GM21825 (cell line): ENCODE measurements around the gene MNX1.

Experiments
- ATAC-seq: cut with Tn5 transposase; IDR thresholded peaks from one replicate; pipeline ENCODE4 v1.9.1; 2021; ENCODE audit warnings: mild to moderate bottlenecking, moderate library complexity; ENCODE audit not compliant: unreplicated experiment

Gene MNX1

DNA sequence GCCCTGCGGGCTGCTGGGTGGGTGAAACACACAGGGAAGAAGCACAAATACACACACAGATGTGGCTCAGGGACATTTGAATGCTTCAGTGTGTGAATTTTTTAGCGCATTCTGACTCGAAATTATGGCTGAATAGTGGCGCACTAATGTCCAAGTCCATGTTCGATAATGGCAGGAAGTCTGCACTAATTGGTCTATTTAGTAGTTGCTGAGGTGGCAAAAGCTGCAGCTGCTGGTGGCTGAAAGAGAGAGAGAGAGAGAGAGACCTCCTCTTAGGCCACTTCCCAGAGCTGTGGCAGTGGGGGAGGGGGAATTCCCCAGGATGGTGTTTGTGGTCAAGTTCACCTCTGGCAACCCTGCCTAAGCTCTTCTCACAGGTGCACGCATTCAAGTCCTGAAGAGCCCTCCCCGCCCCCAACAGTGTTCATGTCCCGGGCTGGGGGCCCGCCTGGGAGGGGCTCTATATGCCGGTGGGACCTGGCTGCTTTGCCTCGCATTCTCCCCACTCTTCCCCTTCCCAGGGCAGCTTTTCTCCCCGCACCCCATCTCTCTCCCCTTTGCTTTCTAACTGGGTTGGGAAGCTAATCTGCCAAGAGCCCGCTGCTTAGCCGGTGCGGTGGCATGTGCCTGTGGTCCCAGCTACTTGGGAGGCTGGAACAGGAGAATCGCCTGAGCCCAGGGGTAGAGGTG, 6.0 kb upstream of the MNX1 start:
- peak; percentile 69 for ATAC-seq

GRCh38 chr7:157016024-157016351, 5.5 kb upstream of the MNX1 start:
- ATAC-seq = no peak

- no peak for ATAC-seq
Observed at GRCh38 chr7:157014635-157015555, 4.4 kb upstream of the MNX1 start.

DNA sequence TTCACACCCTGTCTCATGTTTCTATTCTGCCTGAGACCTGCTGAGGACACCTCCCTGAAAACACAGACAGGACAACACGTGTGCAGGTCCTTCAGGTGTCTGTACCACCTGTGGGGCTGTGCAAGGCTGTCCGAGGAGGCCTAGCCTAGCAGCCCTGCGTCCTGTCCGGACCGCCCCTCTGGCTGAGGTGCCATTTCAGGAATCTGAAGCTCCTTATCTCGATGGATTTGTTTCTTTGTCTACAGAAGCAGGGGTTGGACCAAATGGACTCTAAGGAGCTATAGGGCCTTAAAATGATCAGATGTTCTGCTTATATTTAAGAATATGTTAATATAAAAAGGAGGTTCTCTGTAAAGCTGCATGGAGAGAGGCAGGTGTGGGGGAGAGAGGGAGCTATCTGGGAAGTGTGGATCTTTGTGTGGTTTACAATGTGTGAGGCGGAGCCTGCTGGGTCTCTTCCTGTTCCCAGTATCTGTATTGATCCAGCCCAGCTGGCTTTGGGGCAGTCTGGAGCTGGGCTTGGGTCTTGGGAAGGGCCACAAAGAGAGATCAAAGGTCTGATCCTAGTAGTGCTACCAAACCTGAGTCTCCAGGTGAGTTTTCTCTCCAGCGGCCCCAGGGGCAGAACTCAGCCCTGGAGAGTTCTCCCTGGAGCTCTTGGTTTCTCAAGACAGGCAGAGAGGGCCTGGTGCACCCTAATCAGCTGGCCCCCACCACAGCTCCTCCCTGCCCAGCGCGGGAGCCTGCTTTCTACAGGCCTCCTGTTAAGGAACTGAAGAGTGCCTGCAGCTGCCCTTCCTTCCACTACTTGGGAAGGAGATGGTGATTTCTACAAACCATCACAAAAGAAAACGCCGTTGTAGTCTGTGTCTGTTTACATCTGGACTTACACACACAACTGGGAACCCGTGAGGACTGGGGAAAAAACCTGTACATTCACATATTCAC, 3.4 kb upstream of the MNX1 start:
- ATAC-seq = no peak

DNA sequence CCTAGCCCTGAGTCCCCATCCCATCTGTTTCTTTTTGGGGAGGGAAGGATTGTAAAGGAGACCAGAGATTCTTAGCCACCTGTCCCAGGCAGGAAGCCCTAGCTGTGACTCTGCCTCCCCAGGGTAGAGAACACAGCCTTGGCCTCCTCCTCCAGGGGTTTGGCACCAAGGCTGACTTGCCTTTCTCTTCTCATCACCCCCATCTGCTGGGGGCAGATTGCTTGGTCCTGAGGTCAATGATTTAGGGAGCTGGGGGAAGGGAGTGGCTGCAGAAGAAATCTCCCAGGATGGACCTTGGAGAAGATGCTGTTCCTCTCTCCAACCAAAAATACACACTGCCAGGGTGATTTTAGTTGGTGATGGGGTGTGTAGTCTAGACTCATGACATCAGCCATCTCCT, 2.6 kb upstream of the MNX1 start:
- no peak for ATAC-seq

DNA sequence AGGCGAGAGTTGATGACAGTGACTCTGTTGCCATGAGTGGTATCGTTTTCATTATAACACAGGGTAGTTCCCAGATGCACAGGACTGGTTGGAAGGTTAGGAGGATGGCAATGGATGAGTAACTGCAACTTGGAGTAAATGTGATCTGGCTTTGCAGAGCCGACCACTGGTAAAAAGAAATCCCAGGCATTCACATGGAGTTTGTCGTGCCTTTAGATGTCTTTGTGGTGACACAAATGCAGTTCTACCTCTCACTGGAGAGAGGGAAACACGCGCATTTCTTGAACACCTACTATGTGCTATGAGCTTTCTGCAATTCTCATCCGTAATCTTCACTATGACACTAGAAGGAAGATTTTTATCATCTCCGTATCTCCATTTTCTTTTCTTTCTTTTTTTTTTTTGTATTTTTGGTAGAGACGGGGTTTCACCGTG, 1.7 kb upstream of the MNX1 start:
- no peak for ATAC-seq

GRCh38 chr7:157011333-157012112, 1.1 kb upstream of the MNX1 start:
- no peak for ATAC-seq

DNA sequence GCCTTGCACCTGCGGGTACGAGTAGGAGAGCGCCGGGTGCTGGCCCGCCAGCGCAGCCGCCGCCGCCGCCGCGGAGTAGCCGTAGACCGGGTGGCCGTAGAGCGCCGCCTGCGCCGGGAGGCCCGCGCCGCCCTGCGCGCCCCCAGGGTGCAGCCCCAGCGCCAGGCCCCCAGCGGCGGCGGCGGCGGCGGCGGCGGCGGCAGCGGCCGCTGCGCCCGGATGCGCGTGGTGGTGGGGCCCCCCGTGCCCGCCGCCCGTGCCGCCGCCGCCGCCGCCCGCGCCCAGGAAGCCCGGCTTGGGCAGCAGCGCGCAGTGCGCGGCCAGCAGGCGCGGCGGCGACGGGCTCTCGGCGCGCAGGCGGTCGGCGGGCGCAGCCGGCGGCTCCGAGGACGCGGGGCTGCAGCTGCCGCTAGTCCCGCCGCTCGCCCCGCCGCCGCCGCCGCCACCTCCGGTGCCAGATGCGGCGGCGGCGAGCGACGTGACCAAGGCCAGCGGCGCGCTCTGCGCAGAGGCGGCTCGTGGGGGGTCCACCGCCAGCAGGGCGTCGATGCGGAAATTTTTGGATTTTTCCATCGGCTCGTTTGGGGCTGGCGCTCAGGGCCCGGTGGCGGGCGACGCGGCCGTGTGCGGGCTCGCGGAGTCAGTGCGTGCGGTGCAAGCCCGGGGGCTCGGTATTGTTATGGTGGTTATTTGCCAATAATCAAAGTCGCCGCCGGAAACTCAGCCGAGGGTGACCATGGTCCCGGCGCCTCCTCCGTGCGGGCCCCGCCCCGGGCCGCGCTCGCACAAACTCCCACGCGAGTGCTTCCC, 480 bp downstream of the MNX1 start:
- peak; percentile 3 for ATAC-seq

GRCh38 chr7:157009170-157009777, 1.2 kb downstream of the MNX1 start:
- peak; percentile 22 for ATAC-seq

GRCh38 chr7:157008206-157009169, 2.0 kb downstream of the MNX1 start:
- no peak for ATAC-seq

- no peak for ATAC-seq
Observed at GRCh38 chr7:157007470-157008066, 2.9 kb downstream of the MNX1 start.

GRCh38 chr7:157006829-157007469, 3.5 kb downstream of the MNX1 start:
- ATAC-seq = no peak

- no peak for ATAC-seq
Observed at GRCh38 chr7:157006205-157006747, 4.2 kb downstream of the MNX1 start.

- no peak for ATAC-seq
Observed at GRCh38 chr7:157005456-157006204, 4.8 kb downstream of the MNX1 start.

DNA sequence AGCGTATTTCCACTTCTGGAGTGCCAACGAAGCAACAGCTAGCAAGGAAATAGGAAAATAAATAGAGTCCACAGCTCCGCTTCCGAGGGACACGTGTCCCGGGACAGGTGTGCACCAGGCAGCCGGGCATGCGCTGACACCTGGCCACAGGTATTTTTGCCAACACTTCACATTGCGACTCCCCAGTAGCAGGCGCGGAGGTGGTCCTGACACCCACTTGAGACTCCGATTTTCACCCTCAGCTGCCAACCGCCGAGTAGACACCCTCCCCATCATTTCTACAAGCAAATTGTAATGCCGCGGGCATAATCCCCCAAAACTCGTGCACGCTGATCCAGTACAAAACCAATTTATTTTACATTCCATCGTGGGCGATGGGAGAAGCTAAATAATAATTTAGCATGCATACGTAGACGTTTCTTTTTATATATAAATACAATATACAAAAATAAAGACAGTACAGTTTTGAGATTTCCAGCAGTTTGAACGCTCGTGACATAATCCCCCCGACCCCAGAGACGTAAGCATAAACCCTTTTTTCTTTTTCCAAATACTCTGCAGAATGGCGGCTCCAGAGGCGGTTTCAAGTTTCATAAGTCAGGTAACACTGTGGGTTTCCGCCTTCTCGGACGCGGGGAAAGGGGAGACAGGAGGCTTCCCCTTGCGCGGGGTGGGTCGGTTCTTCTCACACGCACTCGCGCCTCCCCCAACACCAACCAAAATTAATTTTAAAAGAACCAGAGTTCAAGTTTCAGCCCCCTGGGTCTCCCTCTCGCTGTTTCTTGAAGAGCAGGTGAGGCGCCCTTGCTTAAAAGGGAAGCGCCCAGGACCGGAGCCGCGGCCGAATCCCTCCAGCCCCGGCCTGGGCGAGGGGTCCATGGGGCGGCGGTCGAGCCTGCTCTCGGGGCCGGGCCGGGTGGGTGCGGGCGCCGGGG, 5.7 kb downstream of the MNX1 start:
- no peak for ATAC-seq
